LNCaP clone FGC (cell line): ENCODE results near the gene KIF9.
"Not testable (repeated sequence)": the region's sequence is repeated elsewhere in the genome, so short reads cannot be mapped to it uniquely, and the experiment has no call there.

Experiments used
- DNase-seq: peaks from one replicate; pipeline ENCODE4 v3.0.0-alpha.2; 2011; ENCODE audit warnings: low read depth
- H3K4me3 ChIP-seq: 2 replicates; pipeline ENCODE4 v1.5.1; 2011; ENCODE audit warnings: mild to moderate bottlenecking, low read depth, low read length, control low read depth
- TF ChIP-seq, protein P1 (sequence below): IDR thresholded peaks from 2 replicates; pipeline ENCODE4 v1.5.1; 2012; ENCODE audit warnings: mild to moderate bottlenecking; ENCODE audit not compliant: control insufficient read depth, insufficient read depth; ENCODE audit errors: extremely low read depth

KIF9 gene

DNA sequence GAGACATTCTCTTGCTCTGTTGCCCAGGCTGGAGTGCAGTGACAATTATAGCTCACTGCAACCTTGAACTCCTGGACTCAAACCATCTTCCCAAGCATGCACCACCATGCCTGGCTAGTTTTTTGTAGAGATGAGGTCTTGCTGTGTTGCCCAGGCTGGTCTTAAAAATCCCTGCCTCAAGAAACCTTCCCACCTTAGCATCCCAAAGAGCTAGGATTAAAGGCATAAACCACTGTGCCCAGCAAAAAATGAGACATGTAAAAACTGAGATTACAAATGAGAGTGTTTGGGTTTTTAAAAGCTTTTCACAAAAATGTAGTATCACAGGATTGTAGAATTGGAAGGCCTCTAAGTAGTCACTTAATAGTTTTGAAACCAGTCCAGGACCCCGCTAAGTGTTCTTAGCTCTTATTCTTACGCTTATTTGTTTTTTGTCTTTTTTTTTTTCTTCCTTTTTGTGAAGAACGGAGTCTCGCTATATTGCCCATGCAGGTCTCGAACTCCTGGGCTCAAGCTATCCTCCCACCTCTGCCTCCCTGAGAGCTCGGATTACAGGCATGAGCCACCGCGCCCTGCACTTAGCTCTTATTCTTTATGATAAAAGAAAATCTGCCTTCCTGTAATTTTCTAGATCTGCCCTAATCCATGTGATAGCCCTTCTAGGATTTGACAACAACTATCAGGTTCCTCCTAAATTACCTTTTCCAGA, 31.6 kb upstream of the KIF9 start:
- TF ChIP-seq, protein P1, sequence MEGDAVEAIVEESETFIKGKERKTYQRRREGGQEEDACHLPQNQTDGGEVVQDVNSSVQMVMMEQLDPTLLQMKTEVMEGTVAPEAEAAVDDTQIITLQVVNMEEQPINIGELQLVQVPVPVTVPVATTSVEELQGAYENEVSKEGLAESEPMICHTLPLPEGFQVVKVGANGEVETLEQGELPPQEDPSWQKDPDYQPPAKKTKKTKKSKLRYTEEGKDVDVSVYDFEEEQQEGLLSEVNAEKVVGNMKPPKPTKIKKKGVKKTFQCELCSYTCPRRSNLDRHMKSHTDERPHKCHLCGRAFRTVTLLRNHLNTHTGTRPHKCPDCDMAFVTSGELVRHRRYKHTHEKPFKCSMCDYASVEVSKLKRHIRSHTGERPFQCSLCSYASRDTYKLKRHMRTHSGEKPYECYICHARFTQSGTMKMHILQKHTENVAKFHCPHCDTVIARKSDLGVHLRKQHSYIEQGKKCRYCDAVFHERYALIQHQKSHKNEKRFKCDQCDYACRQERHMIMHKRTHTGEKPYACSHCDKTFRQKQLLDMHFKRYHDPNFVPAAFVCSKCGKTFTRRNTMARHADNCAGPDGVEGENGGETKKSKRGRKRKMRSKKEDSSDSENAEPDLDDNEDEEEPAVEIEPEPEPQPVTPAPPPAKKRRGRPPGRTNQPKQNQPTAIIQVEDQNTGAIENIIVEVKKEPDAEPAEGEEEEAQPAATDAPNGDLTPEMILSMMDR: no peak
- no peak overlapping the region for H3K4me3 ChIP-seq
- no peak for DNase-seq

DNA sequence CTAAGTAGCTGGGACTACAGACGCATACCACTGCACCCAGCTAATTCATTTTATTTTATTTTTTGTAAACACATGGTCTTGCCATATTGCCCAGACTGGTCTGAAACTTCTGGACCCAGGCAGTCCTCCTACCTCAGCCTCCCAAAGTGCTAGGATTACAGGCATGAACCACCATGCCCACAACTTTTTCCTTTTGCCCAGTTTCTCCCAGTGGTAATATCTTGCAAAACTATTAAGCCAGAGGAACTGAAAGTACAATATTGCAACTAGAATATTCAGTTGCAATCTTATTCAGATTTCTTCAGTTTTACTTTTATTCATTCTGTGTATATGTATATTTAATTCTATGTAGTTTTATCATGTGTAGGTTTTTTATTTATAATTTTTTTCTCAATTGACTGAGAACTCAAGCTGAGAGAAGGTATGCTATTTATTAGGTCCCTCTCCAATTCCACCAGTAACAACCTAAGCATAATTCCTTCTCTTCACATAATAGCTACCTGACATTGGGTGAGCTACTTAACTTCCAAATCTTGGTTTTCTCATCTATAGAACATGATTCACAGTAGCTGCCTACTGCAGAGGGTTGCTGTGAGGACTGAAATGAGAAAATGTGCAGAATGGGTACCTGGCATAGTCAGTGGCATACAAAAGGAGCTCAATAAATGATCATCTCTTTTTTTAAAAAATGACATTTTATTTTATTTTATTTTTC, 30.9 kb upstream of the KIF9 start:
- DNase-seq: no peak
- no peak overlapping the region for H3K4me3 ChIP-seq
- TF ChIP-seq, protein P1: no peak

GRCh38 chr3:47310391-47310790, 27.8 kb upstream of the KIF9 start:
- no peak overlapping the region for H3K4me3 ChIP-seq
- no peak for DNase-seq
- TF ChIP-seq, protein P1: no peak

DNA sequence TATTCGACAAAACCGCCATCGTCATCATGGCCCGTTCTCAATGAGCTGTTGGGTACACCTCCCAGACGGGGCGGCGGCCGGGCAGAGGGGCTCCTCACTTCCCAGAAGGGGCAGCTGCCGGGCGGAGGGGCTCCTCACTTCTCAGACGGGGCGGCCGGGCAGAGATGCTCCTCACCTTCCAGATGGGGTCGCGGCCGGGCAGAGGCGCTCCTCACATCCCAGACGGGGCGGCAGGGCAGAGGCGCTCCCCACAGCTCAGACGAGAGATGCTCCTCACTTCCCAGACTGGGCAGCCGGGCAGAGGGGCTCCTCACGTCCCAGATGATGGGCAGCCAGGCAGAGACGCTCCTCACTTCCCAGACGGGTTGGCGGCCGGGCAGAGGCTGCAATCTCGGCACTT, 26.6 kb upstream of the KIF9 start:
- DNase-seq, H3K4me3 ChIP-seq: not testable (repeated sequence)

DNA sequence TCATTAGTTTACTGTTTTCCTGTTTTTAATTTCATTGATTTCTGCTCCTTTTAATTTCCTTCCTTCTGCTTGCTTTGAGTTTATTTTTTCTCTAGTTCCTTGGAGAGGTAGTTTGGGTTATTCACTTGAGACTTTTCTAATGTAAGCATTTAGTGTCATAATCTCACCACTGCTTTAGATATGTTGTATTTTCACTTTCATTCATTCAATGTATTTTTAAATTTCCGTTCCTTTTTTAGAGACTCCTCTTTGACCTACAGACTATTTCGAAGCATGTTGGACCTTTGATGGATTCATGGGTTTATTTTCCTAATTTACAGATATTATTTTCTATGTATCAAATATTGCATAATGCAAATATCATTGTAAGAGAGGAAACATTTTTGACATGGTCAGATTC, 23.4 kb upstream of the KIF9 start:
- TF ChIP-seq, protein P1: no peak
- DNase-seq: no peak
- H3K4me3 ChIP-seq: no peak overlapping the region

GRCh38 chr3:47301456-47301855, 18.9 kb upstream of the KIF9 start:
- no peak overlapping the region for H3K4me3 ChIP-seq
- TF ChIP-seq, protein P1: no peak
- DNase-seq: no peak

GRCh38 chr3:47299381-47300318, 17.1 kb upstream of the KIF9 start:
- TF ChIP-seq, protein P1: no peak
- no peak for DNase-seq
- H3K4me3 ChIP-seq: no peak overlapping the region
